HG02840 (cell line): ENCODE results near the gene TNFAIP1.
A peak's percentile ranks its signal among the peaks of the same experiment; 100 is the strongest.

Source experiments
- ATAC-seq: cut with Tn5 transposase; IDR thresholded peaks from one replicate; pipeline ENCODE4 v1.9.1; 2021; ENCODE audit warnings: mild to moderate bottlenecking, moderate library complexity, moderate number of reproducible peaks; ENCODE audit not compliant: unreplicated experiment, low FRiP score

The TNFAIP1 gene

GRCh38 chr17:28369684-28370034, 34.1 kb downstream of the TNFAIP1 start:
- ATAC-seq, result no peak

GRCh38 chr17:28370035-28370743, 34.6 kb downstream of the TNFAIP1 start, which contains the start of gene VTN:
VTN (minus strand) TSS chr17:28370307; CDS start chr17:28370203, 104 bp downstream.
- ATAC-seq, result no peak

GRCh38 chr17:28370744-28371103, 35.2 kb downstream of the TNFAIP1 start:
- ATAC-seq, result no peak

- peak; percentile 73 for ATAC-seq
Measured at GRCh38 chr17:28371245-28372202, 36.0 kb downstream of the TNFAIP1 start, which contains the start of gene SARM1. SARM1 (plus strand) TSS chr17:28371694; CDS start chr17:28372033, 339 bp downstream.

- no peak for ATAC-seq
Measured at GRCh38 chr17:28372203-28372944, 36.8 kb downstream of the TNFAIP1 start.

GRCh38 chr17:28372945-28373274, 37.3 kb downstream of the TNFAIP1 start:
- no peak for ATAC-seq

GRCh38 chr17:28379814-28380801, 44.5 kb downstream of the TNFAIP1 start:
- ATAC-seq, result no peak

GRCh38 chr17:28381141-28381825, 45.7 kb downstream of the TNFAIP1 start:
- ATAC-seq, result no peak

- ATAC-seq, result no peak
Measured at GRCh38 chr17:28384281-28385036, 48.9 kb downstream of the TNFAIP1 start.

- ATAC-seq, result no peak
Measured at GRCh38 chr17:28385037-28385400, 49.5 kb downstream of the TNFAIP1 start.

GRCh38 chr17:28385406-28385805, 49.8 kb downstream of the TNFAIP1 start:
- no peak for ATAC-seq

GRCh38 chr17:28386391-28386790, 50.8 kb downstream of the TNFAIP1 start:
- no peak for ATAC-seq

- ATAC-seq, result no peak
Measured at GRCh38 chr17:28388106-28388505, 52.5 kb downstream of the TNFAIP1 start.

GRCh38 chr17:28390141-28390540, 54.6 kb downstream of the TNFAIP1 start:
- ATAC-seq, result no peak

GRCh38 chr17:28390563-28390962, 55.0 kb downstream of the TNFAIP1 start:
- no peak for ATAC-seq

GRCh38 chr17:28390984-28391383, 55.4 kb downstream of the TNFAIP1 start:
- no peak for ATAC-seq

GRCh38 chr17:28391401-28391800, 55.8 kb downstream of the TNFAIP1 start:
- ATAC-seq, result no peak

GRCh38 chr17:28392491-28392890, 56.9 kb downstream of the TNFAIP1 start:
- no peak for ATAC-seq
